GM12864 (cell line): ENCODE results near the gene GRHPR.

Experiments
- DNase-seq: peaks from one replicate; pipeline ENCODE4 v3.0.0-alpha.2; 2011; ENCODE audit warnings: low read depth
- H3K4me3 ChIP-seq: 2 replicates; pipeline ENCODE4 v1.5.1; 2011; ENCODE audit warnings: mild to moderate bottlenecking, low read depth, low read length, control low read depth
- TF ChIP-seq, protein P1 (sequence below): IDR thresholded peaks from 2 replicates; pipeline ENCODE4 v1.5.1; 2011; ENCODE audit warnings: low read depth, mild to moderate bottlenecking, moderate library complexity, low read length, control low read depth, inconsistent platforms; ENCODE audit errors: missing control alignments

Gene GRHPR

DNA sequence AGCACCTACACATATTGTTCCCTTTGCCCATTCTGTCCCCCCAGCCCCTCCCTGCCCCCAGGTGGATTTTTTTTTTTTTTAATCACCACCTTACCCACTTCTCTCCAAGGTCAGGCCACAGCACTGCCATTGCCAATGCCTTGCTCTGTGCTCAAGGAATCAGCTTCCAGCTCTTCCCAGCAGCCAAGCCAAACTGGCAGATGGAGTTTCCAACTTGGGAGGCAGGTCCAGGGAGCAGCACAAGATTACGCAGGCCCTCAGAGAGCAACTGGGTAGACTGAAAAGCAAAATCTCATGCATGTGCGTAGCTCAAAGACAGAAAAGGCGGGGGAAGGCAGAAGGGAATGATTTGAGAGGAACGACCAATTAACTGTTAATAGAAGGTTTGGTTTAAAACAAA, 15.1 kb downstream of the GRHPR start:
- DNase-seq = no peak
- TF ChIP-seq, protein P1, sequence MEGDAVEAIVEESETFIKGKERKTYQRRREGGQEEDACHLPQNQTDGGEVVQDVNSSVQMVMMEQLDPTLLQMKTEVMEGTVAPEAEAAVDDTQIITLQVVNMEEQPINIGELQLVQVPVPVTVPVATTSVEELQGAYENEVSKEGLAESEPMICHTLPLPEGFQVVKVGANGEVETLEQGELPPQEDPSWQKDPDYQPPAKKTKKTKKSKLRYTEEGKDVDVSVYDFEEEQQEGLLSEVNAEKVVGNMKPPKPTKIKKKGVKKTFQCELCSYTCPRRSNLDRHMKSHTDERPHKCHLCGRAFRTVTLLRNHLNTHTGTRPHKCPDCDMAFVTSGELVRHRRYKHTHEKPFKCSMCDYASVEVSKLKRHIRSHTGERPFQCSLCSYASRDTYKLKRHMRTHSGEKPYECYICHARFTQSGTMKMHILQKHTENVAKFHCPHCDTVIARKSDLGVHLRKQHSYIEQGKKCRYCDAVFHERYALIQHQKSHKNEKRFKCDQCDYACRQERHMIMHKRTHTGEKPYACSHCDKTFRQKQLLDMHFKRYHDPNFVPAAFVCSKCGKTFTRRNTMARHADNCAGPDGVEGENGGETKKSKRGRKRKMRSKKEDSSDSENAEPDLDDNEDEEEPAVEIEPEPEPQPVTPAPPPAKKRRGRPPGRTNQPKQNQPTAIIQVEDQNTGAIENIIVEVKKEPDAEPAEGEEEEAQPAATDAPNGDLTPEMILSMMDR = no peak
- no peak overlapping the region for H3K4me3 ChIP-seq

DNA sequence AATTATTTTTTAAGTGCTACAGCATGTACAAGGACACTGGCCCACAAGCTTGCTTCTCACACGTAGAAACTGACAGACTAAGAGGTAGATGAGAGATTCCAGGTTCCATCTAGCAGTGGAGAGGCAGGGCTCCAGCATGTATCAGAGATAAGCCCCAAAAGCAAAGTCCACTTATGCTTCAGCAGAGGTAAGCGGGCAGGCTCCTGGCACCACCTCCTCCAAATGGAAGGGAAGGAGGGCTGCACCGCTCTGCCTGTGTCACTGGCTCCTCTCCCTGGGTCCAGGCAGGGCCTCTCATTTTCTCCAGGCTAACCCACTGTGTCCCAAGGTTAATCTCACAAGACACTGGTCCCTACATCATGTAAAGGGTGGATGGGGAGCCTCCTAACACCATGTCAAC, 15.9 kb downstream of the GRHPR start:
- TF ChIP-seq, protein P1 = no peak
- no peak for DNase-seq
- no peak overlapping the region for H3K4me3 ChIP-seq

DNA sequence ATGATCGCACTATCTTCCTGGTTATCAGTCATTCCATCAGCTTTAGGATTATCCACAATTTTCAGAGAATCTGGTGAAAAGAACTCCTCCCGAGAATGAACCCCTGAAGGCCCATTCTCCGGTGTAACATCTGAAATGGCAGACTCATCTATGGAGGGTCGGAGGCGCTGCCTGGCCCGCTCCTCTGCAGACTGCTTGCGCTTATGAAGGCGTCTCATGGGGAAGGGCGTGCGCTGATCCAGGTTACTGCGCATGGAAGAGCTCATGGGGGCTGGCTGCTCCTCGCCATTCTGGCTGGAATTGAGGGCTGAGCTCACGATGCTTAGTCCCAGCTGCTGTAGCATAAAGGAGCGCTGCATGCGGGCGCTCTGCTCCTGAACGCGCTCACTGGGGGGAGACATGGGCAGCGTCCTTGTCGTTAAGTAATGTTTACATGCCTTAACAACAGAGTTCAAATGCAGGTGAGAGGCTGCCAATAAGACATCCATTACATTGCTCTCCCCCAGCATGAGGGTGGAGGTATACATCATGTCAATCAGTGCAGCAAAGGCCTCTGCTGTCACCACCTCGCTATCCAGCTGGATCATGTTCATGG, 19.4 kb downstream of the GRHPR start:
- no peak for DNase-seq
- H3K4me3 ChIP-seq = no peak overlapping the region
- TF ChIP-seq, protein P1 = no peak

DNA sequence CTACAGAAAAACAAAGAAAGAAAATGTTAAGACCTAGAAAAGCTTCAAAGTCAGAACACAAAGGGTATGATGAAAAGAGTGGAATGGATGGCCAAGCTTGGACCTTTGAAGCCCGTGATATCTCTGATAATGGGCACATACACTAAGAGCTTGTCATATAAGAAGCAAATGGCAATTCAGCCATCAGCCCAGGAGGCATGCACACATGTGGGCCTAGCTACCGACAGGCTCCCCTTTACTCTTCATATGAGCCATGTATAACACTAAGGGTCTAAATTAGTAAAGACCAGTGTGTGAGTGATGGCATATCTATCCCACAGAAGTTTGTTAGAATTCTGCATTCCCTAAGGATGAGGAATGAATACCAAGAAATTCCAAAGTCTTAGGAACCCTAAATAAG, 20.1 kb downstream of the GRHPR start:
- H3K4me3 ChIP-seq = no peak overlapping the region
- TF ChIP-seq, protein P1 = no peak
- no peak for DNase-seq

DNA sequence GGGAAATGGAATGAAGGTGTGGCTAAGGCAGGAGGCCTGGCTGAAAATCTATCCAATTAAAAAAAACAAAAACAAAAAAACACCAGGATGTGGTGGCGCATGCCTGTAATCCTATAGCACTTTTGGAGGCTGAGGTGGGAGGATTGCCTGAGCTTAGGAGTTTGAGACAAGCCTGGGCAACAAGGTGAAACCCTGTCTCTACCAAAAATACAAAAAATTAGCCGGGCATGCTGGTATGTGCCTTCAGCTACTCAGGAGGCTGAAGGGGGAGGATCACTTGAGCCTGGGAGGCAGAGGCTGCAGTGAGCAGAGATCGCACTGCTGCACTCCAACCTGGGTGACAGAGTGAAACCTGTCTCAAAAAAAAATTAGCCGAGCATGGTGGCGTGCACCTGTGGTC, 21.1 kb downstream of the GRHPR start:
- TF ChIP-seq, protein P1 = no peak
- no peak for DNase-seq
- H3K4me3 ChIP-seq = no peak overlapping the region

DNA sequence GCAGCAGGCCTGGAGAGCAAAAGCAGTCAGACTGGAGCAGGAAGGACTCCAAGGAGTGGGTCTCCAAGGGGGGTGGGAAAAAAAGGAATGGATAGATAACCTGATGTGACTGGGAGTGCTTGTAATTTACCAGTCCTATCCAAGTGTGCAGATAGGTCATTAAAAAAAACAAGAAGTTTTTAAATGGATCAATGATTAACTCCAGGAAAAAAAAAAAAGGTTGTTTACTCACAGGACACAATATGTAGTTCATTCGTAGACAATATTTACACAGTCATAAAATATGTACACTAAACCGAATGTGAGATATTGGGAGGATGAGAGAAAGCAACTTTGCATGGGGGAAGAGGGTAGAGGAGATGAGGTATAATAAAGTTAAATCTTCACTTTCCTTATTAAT, 22.4 kb downstream of the GRHPR start:
- DNase-seq = no peak
- H3K4me3 ChIP-seq = no peak overlapping the region
- TF ChIP-seq, protein P1 = no peak

DNA sequence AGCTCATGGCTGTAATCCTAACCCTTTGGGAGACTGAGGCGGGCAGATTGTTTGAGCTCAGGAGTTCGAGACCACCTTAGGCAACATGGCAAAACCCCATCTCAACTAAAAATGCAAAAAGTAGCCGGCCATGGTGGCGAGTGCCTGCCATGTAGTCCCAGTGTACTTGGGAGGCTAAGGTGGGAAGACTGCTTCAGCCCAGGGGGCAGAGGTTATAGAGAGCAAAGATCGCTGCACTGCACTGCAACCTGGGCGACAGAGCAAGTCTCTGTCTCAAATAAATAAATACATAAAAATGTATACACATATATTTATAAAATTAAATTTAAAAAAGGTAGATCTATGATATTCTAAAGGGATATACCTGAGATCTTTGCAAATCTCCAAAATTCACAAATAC, 23.3 kb downstream of the GRHPR start:
- TF ChIP-seq, protein P1 = no peak
- no peak overlapping the region for H3K4me3 ChIP-seq
- no peak for DNase-seq
